OCI-LY1 (cell line): ENCODE measurements around the gene SLC26A8.

Experiments used
- H2AFZ ChIP-seq: fragments of 200-600 bp; sonication (generic), shearing (Covaris generic); 2 replicates; pipeline ENCODE4 v1.6.0; 2014; ENCODE audit warnings: antibody characterized with exemption, mild to moderate bottlenecking, low read length
- H3F3A ChIP-seq: fragments of 200-600 bp; sonication (generic), shearing (Covaris generic); 2 replicates; pipeline ENCODE4 v1.6.0; 2014; ENCODE audit warnings: mild to moderate bottlenecking, antibody characterized with exemption, low read length, moderate library complexity; ENCODE audit not compliant: insufficient read depth
- H3K27ac ChIP-seq: fragments of 200-600 bp; sonication (generic); 2 replicates; pipeline ENCODE4 v1.5.1; 2014; ENCODE audit warnings: low read length, mixed run types, mild to moderate bottlenecking, low read depth; ENCODE audit not compliant: poor library complexity, severe bottlenecking
- H3K27me3 ChIP-seq: fragments of 200-600 bp; sonication (generic); 2 replicates; pipeline ENCODE4 v1.6.0; 2014; ENCODE audit warnings: antibody characterized with exemption, mild to moderate bottlenecking, low read length, moderate library complexity; ENCODE audit not compliant: insufficient read depth
- H3K36me3 ChIP-seq: fragments of 200-600 bp; sonication (generic); 2 replicates; pipeline ENCODE4 v1.6.1; 2014; ENCODE audit warnings: mild to moderate bottlenecking, antibody characterized with exemption, low read length, moderate library complexity, mixed read lengths; ENCODE audit not compliant: insufficient read depth
- H3K4me1 ChIP-seq: fragments of 200-600 bp; sonication (generic); 2 replicates; pipeline ENCODE4 v1.5.1; 2014; ENCODE audit warnings: mild to moderate bottlenecking, low read length, moderate library complexity; ENCODE audit not compliant: insufficient read depth, severe bottlenecking
- H3K4me2 ChIP-seq: fragments of 200-600 bp; sonication (generic), shearing (Covaris generic); 2 replicates; pipeline ENCODE4 v1.6.1; 2014; ENCODE audit warnings: low read length
- H3K4me3 ChIP-seq: fragments of 200-600 bp; sonication (generic); 2 replicates; pipeline ENCODE4 v1.5.1; 2014; ENCODE audit warnings: low read length, low read depth, mild to moderate bottlenecking, mixed read lengths; ENCODE audit not compliant: poor library complexity, severe bottlenecking
- H3K79me2 ChIP-seq: fragments of 200-600 bp; shearing (Covaris generic); 2 replicates; pipeline ENCODE4 v1.6.1; 2016; ENCODE audit warnings: mixed run types, low read length, mixed read lengths; ENCODE audit not compliant: insufficient read depth
- H3K9ac ChIP-seq: fragments of 200-600 bp; sonication (generic), shearing (Covaris generic); 2 replicates; pipeline ENCODE4 v1.6.1; 2014; ENCODE audit warnings: mild to moderate bottlenecking, low read length, mixed read lengths
- H3K9me2 ChIP-seq: fragments of 200-600 bp; sonication (generic), shearing (Covaris generic); 2 replicates; pipeline ENCODE4 v1.6.1; 2014; ENCODE audit warnings: low read depth, mild to moderate bottlenecking, low read length, mixed read lengths
- H3K9me3 ChIP-seq: fragments of 200-600 bp; shearing (Covaris generic); 2 replicates; pipeline ENCODE4 v1.6.1; 2014; ENCODE audit warnings: low read length, mixed read lengths
- H4K20me1 ChIP-seq: fragments of 200-600 bp; sonication (generic), shearing (Covaris generic); 2 replicates; pipeline ENCODE4 v1.6.0; 2016; ENCODE audit warnings: mild to moderate bottlenecking, low read length; ENCODE audit not compliant: insufficient read depth
- CTCF ChIP-seq: fragments of 200-600 bp; sonication (generic), shearing (Covaris generic); IDR thresholded peaks from 2 replicates; pipeline ENCODE4 v1.5.1; 2017; ENCODE audit warnings: mild to moderate bottlenecking, antibody characterized with exemption, low read length, moderate library complexity, mixed read lengths
- EZH2 ChIP-seq: fragments of 200-600 bp; sonication (generic), shearing (Covaris generic); IDR thresholded peaks from 2 replicates; pipeline ENCODE4 v1.8.0; 2017; ENCODE audit warnings: borderline replicate concordance, mixed run types, mild to moderate bottlenecking, antibody characterized with exemption, low read length, moderate library complexity, mixed read lengths

SLC26A8 gene

GRCh38 chr6:36071714-36072113, 47.3 kb upstream of the SLC26A8 start:
- Histone ChIP-seq H3K4me1 (no peaks in the 10 kb centered on the region), H3K4me2 (no peak overlapping the region), H4K20me1 (no peaks in the 10 kb centered on the region), H3K27ac (no peak overlapping the region), H3K9me2 (no peaks in the 10 kb centered on the region), H3K36me3 (peaks cover 28% of the 10 kb centered on the region; the same call in 1 of the 2 replicates), H3K27me3 (no peaks in the 10 kb centered on the region), H3F3A (no peaks in the 10 kb centered on the region), H2AFZ (no peak overlapping the region), H3K79me2 (peaks cover 16% of the 10 kb centered on the region; the same call in 1 of the 2 replicates), H3K9ac (no peak overlapping the region), H3K4me3 (no peak overlapping the region), H3K9me3 (no peaks in the 10 kb centered on the region)
- TF ChIP-seq EZH2 (no peak), CTCF (no peak)

- Histone ChIP-seq H3K9me3 (no peaks in the 10 kb centered on the region), H3K9ac (no peak overlapping the region), H3F3A (no peaks in the 10 kb centered on the region), H3K4me1 (no peaks in the 10 kb centered on the region), H3K27ac (no peak overlapping the region), H3K27me3 (no peaks in the 10 kb centered on the region), H3K79me2 (peaks cover 16% of the 10 kb centered on the region; the same call in 1 of the 2 replicates), H3K9me2 (no peaks in the 10 kb centered on the region), H2AFZ (no peak overlapping the region), H4K20me1 (no peaks in the 10 kb centered on the region), H3K36me3 (peaks cover 23% of the 10 kb centered on the region; the same call in 1 of the 2 replicates), H3K4me3 (no peak overlapping the region), H3K4me2 (no peak overlapping the region)
- TF ChIP-seq CTCF = no peak
- no peak for TF ChIP-seq EZH2
Observed at GRCh38 chr6:36071281-36071680, 46.8 kb upstream of the SLC26A8 start.

GRCh38 chr6:36070252-36070651, 45.8 kb upstream of the SLC26A8 start:
- Histone ChIP-seq H3K9me2 (no peaks in the 10 kb centered on the region), H3K9me3 (no peaks in the 10 kb centered on the region), H4K20me1 (no peaks in the 10 kb centered on the region), H3K27me3 (no peaks in the 10 kb centered on the region), H2AFZ (no peak overlapping the region), H3K27ac (no peak overlapping the region), H3K4me2 (no peak overlapping the region), H3K79me2 (peaks cover 16% of the 10 kb centered on the region; the same call in 1 of the 2 replicates), H3K4me3 (no peak overlapping the region), H3K4me1 (no peaks in the 10 kb centered on the region), H3K9ac (no peak overlapping the region), H3K36me3 (peaks cover 14% of the 10 kb centered on the region; the same call in 1 of the 2 replicates), H3F3A (no peaks in the 10 kb centered on the region)
- TF ChIP-seq EZH2 (no peak), CTCF (no peak)
